HG03469 (cell line): ENCODE data around the gene MMP24.

Experiments used
- ATAC-seq: cut with Tn5 transposase; IDR thresholded peaks from one replicate; pipeline ENCODE4 v1.9.1; 2021; ENCODE audit warnings: mild to moderate bottlenecking, moderate library complexity, moderate number of reproducible peaks; ENCODE audit not compliant: unreplicated experiment

MMP24 gene

DNA sequence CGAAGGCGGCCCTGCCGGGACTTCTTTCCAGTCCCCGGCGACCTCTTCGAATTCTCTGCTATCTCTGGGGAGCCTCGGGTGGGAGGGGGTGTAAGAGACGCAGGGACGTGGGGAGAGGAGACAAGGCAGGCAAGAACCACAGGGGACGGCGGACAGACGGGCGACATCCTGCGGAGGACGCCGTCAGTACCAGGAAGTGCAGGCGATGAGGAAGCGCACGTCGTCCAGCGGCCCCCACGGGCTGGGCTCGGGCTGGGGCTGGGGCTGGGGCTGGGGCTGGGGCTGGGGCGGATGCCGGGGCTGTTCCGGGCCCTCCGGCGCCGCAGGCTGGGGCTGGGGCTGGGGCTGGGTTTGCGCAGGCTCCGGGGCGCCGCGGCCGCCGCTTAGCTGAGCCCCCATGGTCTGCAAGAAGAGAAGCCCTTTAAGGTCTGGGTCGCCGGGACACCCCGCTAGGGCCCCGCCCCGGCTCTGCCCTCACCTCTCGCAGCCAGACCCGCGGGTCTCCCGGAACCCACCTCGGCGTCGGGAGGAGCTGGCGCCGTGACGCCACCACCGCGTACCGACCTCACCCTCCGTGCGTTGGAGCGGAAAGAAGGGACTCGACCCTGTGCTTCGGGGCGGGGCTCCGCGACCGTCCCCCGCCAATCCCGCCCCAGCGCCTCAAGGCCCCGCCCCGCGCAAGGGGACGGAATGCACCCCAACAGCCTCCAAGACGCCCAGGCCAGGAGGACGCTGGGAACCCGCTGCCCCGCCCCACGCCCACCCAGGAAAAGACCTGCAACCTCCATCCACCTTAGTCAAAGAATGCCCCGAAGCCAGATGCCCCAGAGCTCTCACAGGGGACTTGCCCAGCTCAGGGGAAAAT, 51.3 kb downstream of the MMP24 start, which contains the start of gene MMP24OS:
Gene MMP24OS, minus strand, starts transcription at position 592 of the 865 bp plus-strand sequence. Its CDS starts 193 bp downstream, at position 399.
- peak; percentile 60 for ATAC-seq

- no peak for ATAC-seq
Observed at GRCh38 chr20:35279040-35279439, 52.5 kb downstream of the MMP24 start.

DNA sequence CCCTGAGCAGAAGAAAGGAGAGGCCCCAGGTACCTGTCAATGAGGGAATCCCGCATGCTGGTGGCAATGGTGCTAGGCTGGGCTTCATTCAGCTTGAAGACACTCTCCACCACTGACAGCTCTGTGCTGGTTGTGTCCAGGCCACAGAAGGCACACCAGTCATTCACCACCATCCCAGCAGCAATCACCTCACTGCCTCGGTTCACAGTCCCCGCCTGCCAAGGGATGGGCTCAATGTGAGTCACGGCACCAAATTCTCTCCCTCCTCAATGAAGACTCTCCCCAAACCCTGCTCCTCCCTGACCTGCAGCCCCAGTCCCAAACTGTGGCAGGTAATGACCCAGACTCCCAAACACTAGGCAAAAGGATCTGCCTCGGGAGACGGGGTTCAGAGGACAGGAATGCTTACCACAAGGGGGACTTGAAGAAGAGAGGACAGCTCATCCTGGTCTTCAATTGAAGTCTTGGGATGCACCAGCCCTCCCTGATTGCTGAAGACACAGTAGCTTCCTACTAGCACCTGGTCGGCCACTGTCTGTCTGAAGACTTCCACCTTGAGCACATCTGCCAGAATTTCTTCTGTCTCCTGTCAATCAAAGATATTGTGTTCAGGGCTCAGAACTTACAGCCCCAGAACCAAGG, 53.2 kb downstream of the MMP24 start:
- no peak for ATAC-seq

GRCh38 chr20:35280523-35280922, 54.0 kb downstream of the MMP24 start:
- ATAC-seq = no peak

- ATAC-seq = no peak
Observed at GRCh38 chr20:35281506-35282101, 55.1 kb downstream of the MMP24 start.

DNA sequence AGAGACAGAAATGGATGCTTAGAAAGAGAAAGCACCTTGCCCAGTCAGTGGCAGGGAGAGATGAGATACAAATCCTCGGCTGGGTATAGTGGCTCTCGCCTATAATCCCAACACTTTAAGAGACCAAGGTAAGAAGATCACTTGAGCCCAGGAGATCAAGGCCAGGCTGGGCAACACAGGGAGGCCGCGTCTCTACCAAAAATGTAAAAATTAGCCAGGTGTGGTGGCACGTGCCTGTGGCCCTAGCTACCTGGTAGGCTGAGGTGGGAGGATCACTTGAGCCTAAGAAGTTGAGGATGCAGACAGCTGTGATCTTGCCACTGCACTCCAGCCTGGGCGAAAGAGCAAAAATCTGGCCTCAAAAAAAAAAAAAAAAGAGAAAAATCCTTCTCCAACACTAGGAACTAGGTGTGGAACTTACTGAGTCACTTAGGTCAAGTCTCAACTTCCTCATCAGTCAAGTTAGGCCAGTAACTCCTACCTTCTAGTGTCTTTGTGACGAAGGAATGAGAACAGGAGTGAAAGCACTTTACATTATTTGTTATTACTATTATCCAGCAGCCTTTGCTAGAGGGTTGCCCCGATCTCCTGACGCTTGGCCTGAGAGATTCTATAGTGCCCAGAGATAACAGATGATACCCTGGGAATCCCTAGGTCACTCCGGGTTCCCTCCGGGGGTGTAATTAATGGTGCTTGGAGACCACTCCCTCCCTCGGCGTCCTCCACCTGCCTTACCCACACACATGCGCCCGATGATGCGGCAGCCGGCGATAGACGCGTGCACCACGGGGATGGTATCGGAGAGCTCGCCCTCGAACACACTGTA, 57.2 kb downstream of the MMP24 start:
- ATAC-seq = no peak

- ATAC-seq = no peak
Observed at GRCh38 chr20:35284267-35284991, 57.9 kb downstream of the MMP24 start, which contains the start of gene EIF6. Gene EIF6 (minus strand): TSS chr20:35284772. CDS start chr20:35284487, 285 bp downstream.

- ATAC-seq = no peak
Observed at GRCh38 chr20:35284992-35285805, 58.7 kb downstream of the MMP24 start.

DNA sequence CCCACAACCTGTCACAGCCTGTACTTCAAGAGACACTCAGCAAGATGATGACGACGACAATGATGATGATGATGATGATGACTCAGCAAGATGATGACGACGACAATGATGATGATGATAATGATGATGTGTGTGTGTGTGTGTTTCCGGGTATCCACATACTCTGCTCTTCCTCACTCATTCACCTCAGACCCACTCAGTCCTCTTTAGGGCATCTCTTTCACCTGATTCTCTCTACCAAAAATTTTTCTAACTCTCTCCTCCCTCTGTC, 59.3 kb downstream of the MMP24 start:
- no peak for ATAC-seq

- no peak for ATAC-seq
Observed at GRCh38 chr20:35286077-35286898, 59.8 kb downstream of the MMP24 start.

DNA sequence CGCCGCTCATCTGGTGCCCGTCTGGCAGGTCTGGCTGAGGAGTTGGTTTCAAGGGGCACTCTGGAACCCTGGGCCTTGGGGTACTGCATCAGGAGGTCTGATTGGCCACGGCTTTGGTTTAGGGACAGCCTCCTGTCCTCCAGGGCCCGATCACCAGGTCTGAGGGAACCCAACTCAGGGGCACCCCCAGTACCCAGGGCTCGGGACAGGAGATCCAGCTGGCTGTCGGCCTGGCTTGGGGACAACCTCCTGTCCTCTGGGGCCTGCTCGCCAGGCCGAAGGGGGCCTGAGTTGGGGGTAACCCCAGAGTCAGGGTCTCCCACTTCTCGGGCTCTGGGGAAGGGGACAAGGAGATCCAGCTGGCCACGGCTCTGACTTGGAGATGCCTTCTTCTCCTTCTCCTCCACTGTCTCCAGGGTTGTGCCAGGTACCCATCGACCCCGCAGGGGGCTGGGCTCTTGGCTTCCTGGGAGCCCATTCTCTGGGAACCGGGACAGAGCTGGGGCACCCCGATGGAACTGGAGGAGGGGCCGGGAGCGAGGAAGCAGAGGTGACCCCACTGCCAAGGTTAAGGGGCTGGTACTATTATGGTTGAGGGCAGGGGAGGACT, 60.5 kb downstream of the MMP24 start:
- ATAC-seq = no peak

DNA sequence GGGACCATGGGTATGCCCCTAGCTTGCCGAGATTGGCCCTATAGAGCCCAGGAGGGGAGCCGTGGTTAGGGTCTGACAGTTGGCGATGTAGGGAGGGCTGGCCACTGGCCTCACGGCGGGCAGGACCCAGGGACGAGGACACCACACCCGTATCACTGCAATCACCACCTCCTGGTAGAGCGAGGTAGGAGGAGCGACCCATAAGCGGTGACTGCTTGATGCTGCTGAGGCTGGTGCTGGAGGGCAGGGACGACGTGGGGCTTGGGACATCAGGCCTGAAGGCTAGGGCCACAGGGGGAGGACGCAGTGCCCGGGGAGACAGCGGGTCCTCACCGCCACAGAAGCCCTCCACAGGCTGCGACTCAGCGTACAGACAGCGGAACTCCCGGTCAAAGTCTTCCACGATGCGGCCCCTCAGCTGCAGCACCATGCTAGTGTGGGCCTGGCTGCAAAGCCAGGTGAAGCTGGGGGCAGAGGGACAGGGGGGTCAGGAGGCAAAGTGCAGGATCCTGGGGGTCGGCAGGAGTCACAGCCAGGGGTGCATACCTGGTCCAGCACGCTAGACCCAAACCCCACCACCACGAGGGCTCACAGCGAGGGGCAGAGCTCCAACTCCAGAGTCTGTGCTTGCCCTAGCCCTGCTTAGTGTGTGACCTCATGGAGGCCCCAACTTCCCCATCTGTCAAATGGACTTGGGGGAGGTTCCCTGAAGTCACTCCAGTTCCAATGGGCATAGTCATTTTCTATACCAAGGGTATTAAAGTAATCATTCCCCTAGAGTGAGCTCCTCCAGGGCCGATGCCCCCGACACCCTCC, 61.2 kb downstream of the MMP24 start:
- ATAC-seq = no peak

DNA sequence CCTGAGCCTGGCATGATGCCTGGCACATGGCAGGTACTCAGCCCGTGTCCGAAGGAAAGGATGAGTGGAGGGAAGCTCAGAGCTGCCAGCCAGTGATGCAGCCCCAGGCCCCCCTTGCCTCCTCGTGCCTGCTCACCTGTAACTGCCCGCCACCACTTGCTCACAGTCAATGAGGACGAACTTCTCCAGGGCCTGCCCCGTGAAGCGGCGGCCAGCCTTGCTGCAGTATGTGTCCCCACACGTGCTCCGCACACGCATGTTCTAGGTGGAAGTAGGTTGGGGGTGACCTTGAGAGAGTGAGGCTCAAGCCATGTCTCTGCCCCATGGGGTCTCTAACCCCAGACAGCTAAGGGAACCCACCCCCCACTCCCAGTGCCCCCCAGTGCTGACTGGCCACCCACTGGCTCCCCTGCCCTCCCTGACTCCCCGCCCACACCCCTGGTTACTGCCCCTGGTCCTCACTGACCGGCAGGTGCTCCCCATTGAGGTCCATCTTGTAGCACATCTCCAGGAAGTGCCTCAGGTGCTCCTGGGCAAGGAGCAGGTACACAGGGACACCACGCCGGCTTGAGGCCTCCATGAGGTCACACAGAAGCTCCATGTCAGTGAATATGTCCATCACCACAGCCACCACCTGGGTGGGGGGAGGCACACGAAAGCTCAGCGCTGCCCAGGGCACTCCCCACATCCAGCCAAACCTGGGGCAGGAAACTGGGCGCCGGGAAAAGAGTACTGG, 62.0 kb downstream of the MMP24 start:
- ATAC-seq = no peak

DNA sequence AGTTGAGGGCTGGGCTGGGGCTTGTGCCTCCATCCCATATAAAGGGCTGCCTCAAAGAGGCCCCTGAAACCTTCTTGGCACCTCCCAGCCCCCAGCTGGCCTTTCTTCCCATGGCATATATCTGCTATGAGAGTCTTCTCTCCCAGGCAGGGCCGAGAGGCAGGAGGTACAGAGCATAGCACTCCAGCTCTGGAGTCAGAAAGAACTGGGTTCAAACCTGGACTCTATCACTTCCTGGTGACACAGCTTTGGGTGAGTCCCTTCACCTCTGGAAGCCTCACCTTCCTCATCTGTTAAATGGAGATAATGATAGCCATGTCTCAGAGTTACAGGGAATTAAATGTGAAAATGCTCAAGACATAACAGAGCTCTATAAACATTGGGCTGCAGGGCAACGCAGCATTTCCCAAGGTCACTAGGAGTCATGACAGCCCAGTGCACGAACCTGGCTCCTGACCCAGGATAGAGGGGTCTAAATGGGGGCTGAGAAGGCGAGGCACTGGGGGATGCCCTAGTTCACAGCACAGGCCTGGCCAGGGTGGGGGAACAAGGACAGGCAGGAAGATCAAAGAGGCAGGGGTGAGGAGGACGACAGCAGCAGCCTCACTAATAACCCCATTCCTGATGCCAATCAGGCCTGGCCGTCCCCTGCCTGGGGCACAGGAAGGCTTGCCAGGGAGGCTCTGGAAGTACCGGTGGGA, 63.8 kb downstream of the MMP24 start:
- no peak for ATAC-seq

DNA sequence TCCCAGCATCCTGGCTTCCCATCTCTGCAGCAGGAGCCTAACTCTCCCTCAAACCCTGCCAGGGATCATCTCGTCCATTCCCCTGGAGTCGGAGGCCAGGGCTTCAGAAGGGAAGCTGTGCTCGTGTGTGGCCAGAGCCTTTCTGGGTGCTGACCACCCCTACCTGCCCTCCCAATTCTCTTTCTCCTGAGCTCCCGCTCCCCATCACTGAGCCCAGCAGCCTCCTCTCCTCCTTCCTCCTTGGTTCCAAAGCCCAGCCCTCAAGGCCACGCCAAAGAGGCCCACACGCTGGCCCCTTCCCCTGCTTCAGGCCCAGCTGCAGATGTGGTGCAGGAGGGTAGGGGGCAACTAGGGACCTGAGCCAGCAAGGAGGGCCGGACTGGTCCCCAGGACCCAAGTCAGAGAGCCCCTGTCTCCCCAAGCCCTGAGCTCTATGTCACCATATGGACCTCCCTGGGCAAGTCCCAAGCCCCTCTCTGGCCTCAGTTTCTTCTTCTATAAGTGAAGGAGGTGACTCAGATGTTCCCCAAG, 64.5 kb downstream of the MMP24 start:
- no peak for ATAC-seq
